Central memory CD8-positive, alpha-beta T cell (primary cell): Measurements from ENCODE around the gene DYNC2H1.

Experiments used
- ATAC-seq: fragments of 150-1000 bp; cut with Tn5 transposase; replicated peaks from 2 replicates; pipeline ENCODE4 v1.10.0; 2022; ENCODE audit warnings: mild to moderate bottlenecking, moderate FRiP score, moderate number of reproducible peaks; ENCODE audit not compliant: poor library complexity, severe bottlenecking; ENCODE audit errors: extremely low read depth
- DNase-seq, 2 donors: peaks; one replicate each; pipeline ENCODE4 v3.0.0; 2021; ENCODE audit warnings: low spot score in 2 of 2
- H3K27ac Mint-ChIP-seq: one replicate; pipeline ENCODE4 v1.8.0; 2022; ENCODE audit warnings: low read depth, mild to moderate bottlenecking, moderate library complexity, mixed read lengths
- H3K27me3 Mint-ChIP-seq: one replicate; pipeline ENCODE4 v1.8.0; 2022; ENCODE audit warnings: mixed read lengths
- H3K36me3 Mint-ChIP-seq: one replicate; pipeline ENCODE4 v1.8.0; 2022; ENCODE audit warnings: mild to moderate bottlenecking, moderate library complexity, mixed read lengths; ENCODE audit not compliant: insufficient read depth
- H3K4me1 Mint-ChIP-seq: one replicate; pipeline ENCODE4 v1.8.0; 2022; ENCODE audit warnings: mixed read lengths
- H3K4me3 Mint-ChIP-seq: one replicate; pipeline ENCODE4 v1.8.0; 2022; ENCODE audit warnings: mild to moderate bottlenecking, moderate library complexity, mixed read lengths
- H3K9me3 Mint-ChIP-seq: one replicate; pipeline ENCODE4 v1.8.0; 2022; ENCODE audit warnings: mixed read lengths

Gene DYNC2H1

GRCh38 chr11:103322821-103323220, 213.6 kb downstream of the DYNC2H1 start:
- Mint-ChIP-seq H3K36me3 (peaks cover 8% of the 10 kb centered on the region), H3K4me1 (peaks cover 12% of the 10 kb centered on the region), H3K9me3 (no peaks in the 10 kb centered on the region), H3K27ac (no peak overlapping the region), H3K4me3 (no peak overlapping the region), H3K27me3 (no peaks in the 10 kb centered on the region)
- ATAC-seq, result no peak
- no peak for DNase-seq

- DNase-seq, result no peak
- no peaks in the 10 kb centered on the region for H3K27me3 Mint-ChIP-seq
- H3K9me3 Mint-ChIP-seq, result no peaks in the 10 kb centered on the region
- H3K36me3 Mint-ChIP-seq, result peaks cover 8% of the 10 kb centered on the region
- peaks cover 12% of the 10 kb centered on the region for H3K4me1 Mint-ChIP-seq
- peak overlapping the region; percentile 44 for H3K4me3 Mint-ChIP-seq
- peak overlapping the region; percentile 23 for H3K27ac Mint-ChIP-seq
- no peak for ATAC-seq
Observed at GRCh38 chr11:103325686-103326069, 216.5 kb downstream of the DYNC2H1 start.

- no peaks in the 10 kb centered on the region for H3K27me3 Mint-ChIP-seq
- H3K36me3 Mint-ChIP-seq, result peaks cover 8% of the 10 kb centered on the region
- H3K27ac Mint-ChIP-seq, result peak overlapping the region; percentile 23
- peaks cover 12% of the 10 kb centered on the region for H3K4me1 Mint-ChIP-seq
- ATAC-seq, result peak; percentile 77
- DNase-seq, result peak in 1 of 2 donors; percentile 21
- peak overlapping the region; percentile 44 for H3K4me3 Mint-ChIP-seq
- no peaks in the 10 kb centered on the region for H3K9me3 Mint-ChIP-seq
Observed at GRCh38 chr11:103326070-103326794, 217.0 kb downstream of the DYNC2H1 start.

- Mint-ChIP-seq H3K27me3 (no peaks in the 10 kb centered on the region), H3K4me1 (peaks cover 12% of the 10 kb centered on the region), H3K27ac (no peak overlapping the region), H3K36me3 (peaks cover 8% of the 10 kb centered on the region), H3K4me3 (no peak overlapping the region), H3K9me3 (no peaks in the 10 kb centered on the region)
- ATAC-seq (no peak), DNase-seq (no peak)
Observed at GRCh38 chr11:103327721-103328120, 218.5 kb downstream of the DYNC2H1 start.

GRCh38 chr11:103332409-103332808, 223.2 kb downstream of the DYNC2H1 start:
- ATAC-seq (no peak), DNase-seq (no peak)
- Mint-ChIP-seq H3K27ac (no peak overlapping the region), H3K4me3 (no peak overlapping the region), H3K36me3 (no peaks in the 10 kb centered on the region), H3K4me1 (no peaks in the 10 kb centered on the region), H3K27me3 (no peaks in the 10 kb centered on the region), H3K9me3 (no peaks in the 10 kb centered on the region)

- H3K4me3 Mint-ChIP-seq, result no peak overlapping the region
- H3K9me3 Mint-ChIP-seq, result no peaks in the 10 kb centered on the region
- no peaks in the 10 kb centered on the region for H3K27me3 Mint-ChIP-seq
- no peak overlapping the region for H3K27ac Mint-ChIP-seq
- no peak for ATAC-seq
- DNase-seq, result no peak
- no peaks in the 10 kb centered on the region for H3K4me1 Mint-ChIP-seq
- H3K36me3 Mint-ChIP-seq, result no peaks in the 10 kb centered on the region
Observed at GRCh38 chr11:103338621-103339484, 229.6 kb downstream of the DYNC2H1 start.

GRCh38 chr11:103339485-103339857, 230.2 kb downstream of the DYNC2H1 start:
- Mint-ChIP-seq H3K9me3 (no peaks in the 10 kb centered on the region), H3K27me3 (no peaks in the 10 kb centered on the region), H3K36me3 (no peaks in the 10 kb centered on the region)

GRCh38 chr11:103340956-103341355, 231.7 kb downstream of the DYNC2H1 start:
- no peaks in the 10 kb centered on the region for H3K4me1 Mint-ChIP-seq
- DNase-seq (no peak), ATAC-seq (no peak)
- no peak overlapping the region for H3K4me3 Mint-ChIP-seq
- no peak overlapping the region for H3K27ac Mint-ChIP-seq
- H3K36me3 Mint-ChIP-seq, result no peaks in the 10 kb centered on the region
- H3K27me3 Mint-ChIP-seq, result no peaks in the 10 kb centered on the region
- H3K9me3 Mint-ChIP-seq, result no peaks in the 10 kb centered on the region

More at GRCh38 chr11:103339485-103339857, 230.2 kb downstream of the DYNC2H1 start:
- ATAC-seq (no peak), DNase-seq (no peak)
- H3K4me3 Mint-ChIP-seq, result no peak overlapping the region
- no peak overlapping the region for H3K27ac Mint-ChIP-seq
- H3K4me1 Mint-ChIP-seq, result no peaks in the 10 kb centered on the region

- ATAC-seq (no peak), DNase-seq (no peak)
- Mint-ChIP-seq H3K4me1 (no peaks in the 10 kb centered on the region), H3K9me3 (no peaks in the 10 kb centered on the region), H3K27ac (no peak overlapping the region), H3K4me3 (no peak overlapping the region), H3K27me3 (no peaks in the 10 kb centered on the region), H3K36me3 (no peaks in the 10 kb centered on the region)
Observed at GRCh38 chr11:103344886-103345285, 235.7 kb downstream of the DYNC2H1 start.

- H3K4me3 Mint-ChIP-seq, result no peak overlapping the region
- H3K4me1 Mint-ChIP-seq, result no peaks in the 10 kb centered on the region
- no peaks in the 10 kb centered on the region for H3K36me3 Mint-ChIP-seq
- H3K27me3 Mint-ChIP-seq, result no peaks in the 10 kb centered on the region
- H3K27ac Mint-ChIP-seq, result no peak overlapping the region
- H3K9me3 Mint-ChIP-seq, result peaks cover 5% of the 10 kb centered on the region
- ATAC-seq, result no peak
- no peak for DNase-seq
Observed at GRCh38 chr11:103349595-103349994, 240.4 kb downstream of the DYNC2H1 start.

GRCh38 chr11:103354656-103355055, 245.4 kb downstream of the DYNC2H1 start:
- no peaks in the 10 kb centered on the region for H3K36me3 Mint-ChIP-seq
- no peak overlapping the region for H3K4me3 Mint-ChIP-seq
- H3K27me3 Mint-ChIP-seq, result no peaks in the 10 kb centered on the region
- H3K4me1 Mint-ChIP-seq, result no peaks in the 10 kb centered on the region
- ATAC-seq, result no peak
- H3K27ac Mint-ChIP-seq, result no peak overlapping the region
- H3K9me3 Mint-ChIP-seq, result peaks cover 5% of the 10 kb centered on the region
- DNase-seq, result no peak

GRCh38 chr11:103358251-103358650, 249.0 kb downstream of the DYNC2H1 start:
- no peak overlapping the region for H3K4me3 Mint-ChIP-seq

GRCh38 chr11:103359216-103359615, 250.0 kb downstream of the DYNC2H1 start:
- Mint-ChIP-seq H3K4me1 (no peaks in the 10 kb centered on the region), H3K4me3 (no peak overlapping the region), H3K27ac (no peak overlapping the region), H3K27me3 (no peaks in the 10 kb centered on the region), H3K36me3 (no peaks in the 10 kb centered on the region), H3K9me3 (no peaks in the 10 kb centered on the region)
- DNase-seq, result no peak
- ATAC-seq, result no peak

More at GRCh38 chr11:103358251-103358650, 249.0 kb downstream of the DYNC2H1 start:
- no peaks in the 10 kb centered on the region for H3K9me3 Mint-ChIP-seq
- H3K36me3 Mint-ChIP-seq, result no peaks in the 10 kb centered on the region
- no peaks in the 10 kb centered on the region for H3K4me1 Mint-ChIP-seq
- DNase-seq, result no peak
- H3K27ac Mint-ChIP-seq, result no peak overlapping the region
- ATAC-seq, result no peak
- H3K27me3 Mint-ChIP-seq, result no peaks in the 10 kb centered on the region
